WTC11 (cell line): ENCODE data around the gene NUP98. TPM values are rescaled to one million over a fixed set of nuclear protein-coding genes. Genes with fewer than 3 reads are reported as not detected.

Experiments
- ATAC-seq: fragments of 200-7000 bp; cut with Tn5 transposase; 2 replicates; pipeline ENCODE4 v1.10.0; 2021; ENCODE audit warnings: mild to moderate bottlenecking, moderate library complexity
- CTCF ChIA-PET: fragments of 300-600 bp; sonication (Branson Sonifier 250); formaldehyde crosslinking; loops from one replicate; lab custom pipeline; 2021; ENCODE audit warnings: antibody characterized with exemption; lab: Charles Lee
- POLR2A ChIA-PET: fragments of 350-600 bp; sonication (Branson Sonifier 250); formaldehyde crosslinking; loops from one replicate; lab custom pipeline; 2021; ENCODE audit warnings: antibody characterized with exemption; lab: Charles Lee
- DNase-seq: peaks from one replicate; pipeline ENCODE4 v3.0.0; 2021; ENCODE audit warnings: low spot score
- H3K27ac Mint-ChIP-seq: 2 replicates; pipeline ENCODE4 v1.8.0; 2021; ENCODE audit warnings: mixed read lengths
- H3K27me3 Mint-ChIP-seq: 2 replicates; pipeline ENCODE4 v1.8.0; 2021; ENCODE audit warnings: low read depth, mild to moderate bottlenecking, moderate library complexity, mixed read lengths
- H3K36me3 Mint-ChIP-seq: 2 replicates; pipeline ENCODE4 v1.8.0; 2021; ENCODE audit warnings: mixed read lengths
- H3K4me1 Mint-ChIP-seq: 2 replicates; pipeline ENCODE4 v1.8.0; 2022; ENCODE audit warnings: mixed read lengths
- H3K4me3 Mint-ChIP-seq: 2 replicates; pipeline ENCODE4 v1.8.0; 2021; ENCODE audit warnings: mild to moderate bottlenecking, moderate library complexity, mixed read lengths
- H3K9me3 Mint-ChIP-seq: 2 replicates; pipeline ENCODE4 v1.8.0; 2021; ENCODE audit warnings: mixed read lengths
- ATF2 ChIP-seq: sonication (generic); formaldehyde crosslinking; IDR thresholded peaks from 2 replicates; pipeline ENCODE4 v1.8.1; 2022; ENCODE audit warnings: low read depth, missing genetic modification reagents, borderline replicate concordance
- ATF3 ChIP-seq: sonication (generic); formaldehyde crosslinking; conservative IDR thresholded peaks from 2 replicates; pipeline ENCODE4 v1.8.1; 2022; ENCODE audit warnings: mild to moderate bottlenecking, missing genetic modification reagents
- CREM ChIP-seq: sonication (generic); formaldehyde crosslinking; IDR thresholded peaks from 2 replicates; pipeline ENCODE4 v1.8.1; 2022; ENCODE audit warnings: mild to moderate bottlenecking, missing genetic modification reagents, moderate library complexity
- E2F5 ChIP-seq: sonication (generic); formaldehyde crosslinking; IDR thresholded peaks from 2 replicates; pipeline ENCODE4 v1.8.1; 2022; ENCODE audit warnings: mild to moderate bottlenecking, moderate library complexity, missing genetic modification reagents
- ETV6 ChIP-seq: sonication (generic); formaldehyde crosslinking; IDR thresholded peaks from 2 replicates; pipeline ENCODE4 v1.8.1; 2022; ENCODE audit warnings: mild to moderate bottlenecking, missing genetic modification reagents
- FOXJ3 ChIP-seq: sonication (generic); formaldehyde crosslinking; IDR thresholded peaks from 2 replicates; pipeline ENCODE4 v1.9.0; 2021; ENCODE audit warnings: missing genetic modification reagents, mild to moderate bottlenecking, borderline replicate concordance
- GABPB1 ChIP-seq: sonication (generic); formaldehyde crosslinking; IDR thresholded peaks from 2 replicates; pipeline ENCODE4 v1.8.1; 2023; ENCODE audit warnings: mild to moderate bottlenecking, missing genetic modification reagents
- HMGXB4 ChIP-seq: sonication (generic); formaldehyde crosslinking; IDR thresholded peaks from 2 replicates; pipeline ENCODE4 v1.8.1; 2023; ENCODE audit warnings: mild to moderate bottlenecking, moderate library complexity, missing genetic modification reagents
- IRF2 ChIP-seq: sonication (generic); formaldehyde crosslinking; IDR thresholded peaks from 2 replicates; pipeline ENCODE4 v1.8.0; 2022; ENCODE audit warnings: low read depth, missing genetic modification reagents, borderline replicate concordance
- KAT7 ChIP-seq: sonication (generic); formaldehyde crosslinking; IDR thresholded peaks from 2 replicates; pipeline ENCODE4 v1.8.1; 2023; ENCODE audit warnings: missing genetic modification reagents, mild to moderate bottlenecking, borderline replicate concordance
- PREB ChIP-seq: sonication (generic); formaldehyde crosslinking; IDR thresholded peaks from 2 replicates; pipeline ENCODE4 v1.8.1; 2022; ENCODE audit warnings: mild to moderate bottlenecking, missing genetic modification reagents, moderate library complexity, borderline replicate concordance
- RORB ChIP-seq: fragments of 250-450 bp; sonication (Bioruptor Pico); IDR thresholded peaks from 2 replicates; pipeline ENCODE4 v1.9.0; 2021; ENCODE audit warnings: mild to moderate bottlenecking
- TEAD1 ChIP-seq: sonication (generic); formaldehyde crosslinking; IDR thresholded peaks from 2 replicates; pipeline ENCODE4 v1.8.0; 2022; ENCODE audit warnings: mild to moderate bottlenecking, missing genetic modification reagents
- ZBTB43 ChIP-seq: sonication (generic); formaldehyde crosslinking; IDR thresholded peaks from 2 replicates; pipeline ENCODE4 v1.8.1; 2023; ENCODE audit warnings: mild to moderate bottlenecking, missing genetic modification reagents
- ZNF232 ChIP-seq: sonication (generic); formaldehyde crosslinking; IDR thresholded peaks from 2 replicates; pipeline ENCODE4 v1.8.0; 2022; ENCODE audit warnings: mild to moderate bottlenecking, missing genetic modification reagents
- ZNF423 ChIP-seq: fragments of 250-450 bp; sonication (Bioruptor Pico); IDR thresholded peaks from 2 replicates; pipeline ENCODE4 v2.1.2; 2022; ENCODE audit warnings: mild to moderate bottlenecking, moderate library complexity
- ZNF425 ChIP-seq: fragments of 250-450 bp; sonication (Bioruptor Pico); conservative IDR thresholded peaks from 2 replicates; pipeline ENCODE4 v1.9.0; 2021; ENCODE audit warnings: mild to moderate bottlenecking
- ZNF671 ChIP-seq: fragments of 250-450 bp; sonication (Bioruptor Pico); IDR thresholded peaks from 2 replicates; pipeline ENCODE4 v1.8.0; 2021; ENCODE audit warnings: mild to moderate bottlenecking
- total RNA-seq: library from RNA; stranded (reverse); gene quantifications from 3 replicates; pipeline ENCODE4 v1.2.3, GENCODE V29; 2021

The NUP98 gene
- total RNA-seq, 1 experiment from 2014 or later: 81.4 TPM

GRCh38 chr11:3823762-3824506, 26.6 kb upstream of the NUP98 start (continued):
- no peak for TF ChIP-seq HMGXB4

GRCh38 chr11:3823303-3823702, 25.9 kb upstream of the NUP98 start:
- Mint-ChIP-seq H3K9me3 (no peaks in the 10 kb centered on the region), H3K27me3 (no peaks in the 10 kb centered on the region), H3K4me1 (peaks cover 41% of the 10 kb centered on the region), H3K27ac (no peak overlapping the region), H3K36me3 (peaks cover 24% of the 10 kb centered on the region), H3K4me3 (no peak overlapping the region)
- ATAC-seq (no peak), DNase-seq (no peak)
- TF ChIP-seq IRF2 (no peak), ATF3 (no peak), ZNF232 (CRISPR knock-in tag) (no peak), ETV6 (no peak), ZNF423 (no peak), ZBTB43 (CRISPR knock-in tag) (no peak), RORB (no peak), GABPB1 (CRISPR knock-in tag) (no peak), ZNF425 (no peak), ZNF671 (CRISPR knock-in tag) (no peak), PREB (no peak), TEAD1 (no peak), E2F5 (CRISPR knock-in tag) (no peak), FOXJ3 (CRISPR knock-in tag) (no peak), KAT7 (CRISPR knock-in tag) (no peak), ATF2 (no peak), CREM (CRISPR knock-in tag) (no peak)
- CTCF ChIA-PET: interaction anchor here (0.6 to 1.3 kb wide), 4 partner anchors 14 to 31 kb away, joined by 3 to 5 read pairs (median 3); no protein-coding TSS in a partner anchor
- POLR2A ChIA-PET: no interaction called here
